Measurements from ENCODE around the gene ACTRT2. TPM values are rescaled to one million over a fixed set of nuclear protein-coding genes. Genes with fewer than 3 reads are reported as not detected.

Gene ACTRT2
- polyA plus RNA-seq, 1 of the 3 experiments (the other 2 are of a cell fraction), result not detected

DNA sequence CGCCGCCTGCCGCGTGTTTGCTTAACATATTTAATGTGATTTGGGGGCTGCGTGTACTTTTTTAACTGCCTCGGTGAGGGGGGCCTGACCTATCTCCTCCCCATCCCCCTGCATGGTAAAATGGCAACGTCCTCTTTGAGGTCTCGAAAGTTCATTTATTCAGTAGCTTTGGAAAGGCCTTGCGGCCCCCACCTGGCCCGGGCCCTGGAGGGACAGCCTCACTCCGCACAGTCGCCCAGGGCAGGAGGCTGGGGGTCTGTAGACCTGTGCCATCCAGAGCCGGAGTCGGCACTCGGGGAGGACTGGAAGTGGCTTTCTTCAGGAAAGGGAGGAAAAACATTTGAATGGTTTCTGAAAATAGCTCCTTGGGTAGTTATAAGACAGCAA is 38.0 kb upstream of the ACTRT2 start:
- 16% methylated on average over 12 of the region's 15 CpGs for WGBS (ENCODE audit: low lambda C conversion rate)

DNA sequence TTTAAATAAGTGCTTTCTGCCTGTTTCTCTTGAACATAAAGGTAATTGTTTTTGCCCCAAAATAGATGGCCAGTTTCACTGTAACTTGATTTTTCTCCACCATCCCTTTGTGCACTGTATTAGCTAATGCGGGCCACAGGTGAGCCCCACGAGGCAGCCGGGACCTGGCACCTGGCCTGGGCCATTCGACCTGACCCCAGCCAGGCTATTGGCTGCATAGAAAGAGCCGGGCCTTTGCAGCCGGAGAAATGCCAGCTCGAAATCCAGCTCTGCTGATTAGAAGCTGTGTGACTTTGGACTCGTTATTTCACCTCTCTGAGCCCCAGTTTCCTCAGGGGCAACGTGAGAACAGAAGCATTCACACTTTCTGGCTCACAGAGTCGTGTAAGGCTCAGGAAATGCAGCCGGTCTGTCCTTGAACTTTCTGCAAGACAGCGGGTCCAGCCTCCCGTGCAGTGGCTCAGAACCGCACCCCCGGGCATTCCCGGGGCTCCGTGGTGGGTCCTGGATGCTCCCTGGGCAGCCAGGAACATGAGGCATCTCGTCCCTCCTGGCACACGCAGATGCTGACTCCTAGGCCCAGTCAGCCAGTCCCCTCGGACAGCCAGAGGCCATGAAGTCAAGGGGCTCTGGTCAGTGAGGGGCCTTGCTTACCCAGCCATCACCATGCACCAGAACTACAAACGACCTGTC is 37.4 kb upstream of the ACTRT2 start:
- no peaks in the 10 kb centered on the region for H3K36me3 ChIP-seq (replicated peaks in 1 of 2; ENCODE audit: control insufficient read depth in 1 of 2, insufficient read depth in 2 of 2, low read length in 1 of 2)
- H3K9me2 ChIP-seq, result no peaks in the 10 kb centered on the region
- H3F3A ChIP-seq (replicated peaks; ENCODE audit: insufficient read depth), result no peaks in the 10 kb centered on the region
- no peak overlapping the region for H3K9ac ChIP-seq
- CTCF ChIA-PET, result no interaction called here
- no peak overlapping the region for H3K4me3 ChIP-seq (ENCODE audit: low read depth in 2 of 2, low read length in 1 of 2)
- H2AFZ ChIP-seq (ENCODE audit: low read depth), result no peak overlapping the region
- no peaks in the 10 kb centered on the region for H3K27me3 ChIP-seq (ENCODE audit: insufficient read depth)
- WGBS (ENCODE audit: low lambda C conversion rate), result 11% methylated on average over 12 of the region's 21 CpGs
- no peak overlapping the region for H3K4me2 ChIP-seq
- no peaks in the 10 kb centered on the region for H3K9me3 ChIP-seq
- H3K4me1 ChIP-seq (ENCODE audit: control insufficient read depth in 1 of 2, insufficient read depth in 2 of 2, low read depth in 1 of 2, low read length in 1 of 2), result no peaks in the 10 kb centered on the region
- no peak for DNase-seq
- POLR2A ChIA-PET, result no interaction called here
- H4K20me1 ChIP-seq (ENCODE audit: insufficient read depth), result no peaks in the 10 kb centered on the region
- H3K79me2 ChIP-seq (ENCODE audit: insufficient read depth), result no peaks in the 10 kb centered on the region
- H3K27ac ChIP-seq (ENCODE audit: low read depth in 2 of 2, low read length in 1 of 2), result no peak overlapping the region
- TF ChIP-seq MEF2A (IDR thresholded peaks at IDR 0.05; ENCODE audit: borderline replicate concordance, low read depth) (no peak), SMC3 (IDR thresholded peaks at IDR 0.05; ENCODE audit: low read depth, low read length) (no peak), POLR2AphosphoS5 (IDR thresholded peaks at IDR 0.05; ENCODE audit: low read depth, low read length) (no peak), ELF1 (IDR thresholded peaks at IDR 0.05) (no peak), EP300 (IDR thresholded peaks at IDR 0.05; ENCODE audit: borderline replicate concordance in 1 of 2, low read depth in 1 of 2, low read length in 1 of 2) (no peak), FOXM1 (IDR thresholded peaks at IDR 0.05; ENCODE audit: low read depth) (no peak), RFX5 (IDR thresholded peaks at IDR 0.05; ENCODE audit: low read length) (no peak), TAF1 (IDR thresholded peaks at IDR 0.05; ENCODE audit: borderline replicate concordance, low read depth, low read length) (no peak), NFIC (IDR thresholded peaks at IDR 0.05; ENCODE audit: borderline replicate concordance) (no peak), GABPA (IDR thresholded peaks at IDR 0.05; ENCODE audit: low read depth) (no peak)
- TF ChIP-seq, protein P1, sequence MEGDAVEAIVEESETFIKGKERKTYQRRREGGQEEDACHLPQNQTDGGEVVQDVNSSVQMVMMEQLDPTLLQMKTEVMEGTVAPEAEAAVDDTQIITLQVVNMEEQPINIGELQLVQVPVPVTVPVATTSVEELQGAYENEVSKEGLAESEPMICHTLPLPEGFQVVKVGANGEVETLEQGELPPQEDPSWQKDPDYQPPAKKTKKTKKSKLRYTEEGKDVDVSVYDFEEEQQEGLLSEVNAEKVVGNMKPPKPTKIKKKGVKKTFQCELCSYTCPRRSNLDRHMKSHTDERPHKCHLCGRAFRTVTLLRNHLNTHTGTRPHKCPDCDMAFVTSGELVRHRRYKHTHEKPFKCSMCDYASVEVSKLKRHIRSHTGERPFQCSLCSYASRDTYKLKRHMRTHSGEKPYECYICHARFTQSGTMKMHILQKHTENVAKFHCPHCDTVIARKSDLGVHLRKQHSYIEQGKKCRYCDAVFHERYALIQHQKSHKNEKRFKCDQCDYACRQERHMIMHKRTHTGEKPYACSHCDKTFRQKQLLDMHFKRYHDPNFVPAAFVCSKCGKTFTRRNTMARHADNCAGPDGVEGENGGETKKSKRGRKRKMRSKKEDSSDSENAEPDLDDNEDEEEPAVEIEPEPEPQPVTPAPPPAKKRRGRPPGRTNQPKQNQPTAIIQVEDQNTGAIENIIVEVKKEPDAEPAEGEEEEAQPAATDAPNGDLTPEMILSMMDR (IDR thresholded peaks at IDR 0.05), result no peak
- TF ChIP-seq, protein P2, sequence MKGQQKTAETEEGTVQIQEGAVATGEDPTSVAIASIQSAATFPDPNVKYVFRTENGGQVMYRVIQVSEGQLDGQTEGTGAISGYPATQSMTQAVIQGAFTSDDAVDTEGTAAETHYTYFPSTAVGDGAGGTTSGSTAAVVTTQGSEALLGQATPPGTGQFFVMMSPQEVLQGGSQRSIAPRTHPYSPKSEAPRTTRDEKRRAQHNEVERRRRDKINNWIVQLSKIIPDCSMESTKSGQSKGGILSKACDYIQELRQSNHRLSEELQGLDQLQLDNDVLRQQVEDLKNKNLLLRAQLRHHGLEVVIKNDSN (IDR thresholded peaks at IDR 0.05; ENCODE audit: borderline replicate concordance, low read depth), result no peak
- TF ChIP-seq, protein P3, sequence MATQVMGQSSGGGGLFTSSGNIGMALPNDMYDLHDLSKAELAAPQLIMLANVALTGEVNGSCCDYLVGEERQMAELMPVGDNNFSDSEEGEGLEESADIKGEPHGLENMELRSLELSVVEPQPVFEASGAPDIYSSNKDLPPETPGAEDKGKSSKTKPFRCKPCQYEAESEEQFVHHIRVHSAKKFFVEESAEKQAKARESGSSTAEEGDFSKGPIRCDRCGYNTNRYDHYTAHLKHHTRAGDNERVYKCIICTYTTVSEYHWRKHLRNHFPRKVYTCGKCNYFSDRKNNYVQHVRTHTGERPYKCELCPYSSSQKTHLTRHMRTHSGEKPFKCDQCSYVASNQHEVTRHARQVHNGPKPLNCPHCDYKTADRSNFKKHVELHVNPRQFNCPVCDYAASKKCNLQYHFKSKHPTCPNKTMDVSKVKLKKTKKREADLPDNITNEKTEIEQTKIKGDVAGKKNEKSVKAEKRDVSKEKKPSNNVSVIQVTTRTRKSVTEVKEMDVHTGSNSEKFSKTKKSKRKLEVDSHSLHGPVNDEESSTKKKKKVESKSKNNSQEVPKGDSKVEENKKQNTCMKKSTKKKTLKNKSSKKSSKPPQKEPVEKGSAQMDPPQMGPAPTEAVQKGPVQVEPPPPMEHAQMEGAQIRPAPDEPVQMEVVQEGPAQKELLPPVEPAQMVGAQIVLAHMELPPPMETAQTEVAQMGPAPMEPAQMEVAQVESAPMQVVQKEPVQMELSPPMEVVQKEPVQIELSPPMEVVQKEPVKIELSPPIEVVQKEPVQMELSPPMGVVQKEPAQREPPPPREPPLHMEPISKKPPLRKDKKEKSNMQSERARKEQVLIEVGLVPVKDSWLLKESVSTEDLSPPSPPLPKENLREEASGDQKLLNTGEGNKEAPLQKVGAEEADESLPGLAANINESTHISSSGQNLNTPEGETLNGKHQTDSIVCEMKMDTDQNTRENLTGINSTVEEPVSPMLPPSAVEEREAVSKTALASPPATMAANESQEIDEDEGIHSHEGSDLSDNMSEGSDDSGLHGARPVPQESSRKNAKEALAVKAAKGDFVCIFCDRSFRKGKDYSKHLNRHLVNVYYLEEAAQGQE (IDR thresholded peaks at IDR 0.05; ENCODE audit: low read depth, low read length), result no peak
- TF ChIP-seq, protein P4, sequence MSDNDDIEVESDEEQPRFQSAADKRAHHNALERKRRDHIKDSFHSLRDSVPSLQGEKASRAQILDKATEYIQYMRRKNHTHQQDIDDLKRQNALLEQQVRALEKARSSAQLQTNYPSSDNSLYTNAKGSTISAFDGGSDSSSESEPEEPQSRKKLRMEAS (IDR thresholded peaks at IDR 0.05; ENCODE audit: low read depth), result no peak
- TF ChIP-seq, protein P5, sequence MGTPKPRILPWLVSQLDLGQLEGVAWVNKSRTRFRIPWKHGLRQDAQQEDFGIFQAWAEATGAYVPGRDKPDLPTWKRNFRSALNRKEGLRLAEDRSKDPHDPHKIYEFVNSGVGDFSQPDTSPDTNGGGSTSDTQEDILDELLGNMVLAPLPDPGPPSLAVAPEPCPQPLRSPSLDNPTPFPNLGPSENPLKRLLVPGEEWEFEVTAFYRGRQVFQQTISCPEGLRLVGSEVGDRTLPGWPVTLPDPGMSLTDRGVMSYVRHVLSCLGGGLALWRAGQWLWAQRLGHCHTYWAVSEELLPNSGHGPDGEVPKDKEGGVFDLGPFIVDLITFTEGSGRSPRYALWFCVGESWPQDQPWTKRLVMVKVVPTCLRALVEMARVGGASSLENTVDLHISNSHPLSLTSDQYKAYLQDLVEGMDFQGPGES (IDR thresholded peaks at IDR 0.05; ENCODE audit: low read depth, low read length), result no peak

More for the DNA sequence above, 38.0 kb upstream of the ACTRT2 start:
- H3K4me2 ChIP-seq, result no peak overlapping the region
- ChIA-PET POLR2A (no interaction called here), CTCF (no interaction called here)
- H3K9me3 ChIP-seq, result no peaks in the 10 kb centered on the region
- H3F3A ChIP-seq (replicated peaks; ENCODE audit: insufficient read depth), result no peaks in the 10 kb centered on the region
- no peaks in the 10 kb centered on the region for H3K36me3 ChIP-seq (replicated peaks in 1 of 2; ENCODE audit: control insufficient read depth in 1 of 2, insufficient read depth in 2 of 2, low read length in 1 of 2)
- no peak overlapping the region for H3K4me3 ChIP-seq (ENCODE audit: low read depth in 2 of 2, low read length in 1 of 2)
- H3K4me1 ChIP-seq (ENCODE audit: control insufficient read depth in 1 of 2, insufficient read depth in 2 of 2, low read depth in 1 of 2, low read length in 1 of 2), result no peaks in the 10 kb centered on the region
- no peaks in the 10 kb centered on the region for H3K79me2 ChIP-seq (ENCODE audit: insufficient read depth)
- no peaks in the 10 kb centered on the region for H4K20me1 ChIP-seq (ENCODE audit: insufficient read depth)
- no peaks in the 10 kb centered on the region for H3K27me3 ChIP-seq (ENCODE audit: insufficient read depth)
- H3K27ac ChIP-seq (ENCODE audit: low read depth in 2 of 2, low read length in 1 of 2), result no peak overlapping the region
- DNase-seq, result no peak
- TF ChIP-seq, protein P6, sequence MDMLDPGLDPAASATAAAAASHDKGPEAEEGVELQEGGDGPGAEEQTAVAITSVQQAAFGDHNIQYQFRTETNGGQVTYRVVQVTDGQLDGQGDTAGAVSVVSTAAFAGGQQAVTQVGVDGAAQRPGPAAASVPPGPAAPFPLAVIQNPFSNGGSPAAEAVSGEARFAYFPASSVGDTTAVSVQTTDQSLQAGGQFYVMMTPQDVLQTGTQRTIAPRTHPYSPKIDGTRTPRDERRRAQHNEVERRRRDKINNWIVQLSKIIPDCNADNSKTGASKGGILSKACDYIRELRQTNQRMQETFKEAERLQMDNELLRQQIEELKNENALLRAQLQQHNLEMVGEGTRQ (IDR thresholded peaks at IDR 0.05; ENCODE audit: borderline replicate concordance, low read depth, low read length), result no peak
- no peak for TF ChIP-seq MEF2A (IDR thresholded peaks at IDR 0.05; ENCODE audit: borderline replicate concordance, low read depth)
- TF ChIP-seq NFIC (IDR thresholded peaks at IDR 0.05; ENCODE audit: borderline replicate concordance), result no peak
- no peak for TF ChIP-seq FOXM1 (IDR thresholded peaks at IDR 0.05; ENCODE audit: low read depth)
- TF ChIP-seq SMC3 (IDR thresholded peaks at IDR 0.05; ENCODE audit: low read depth, low read length), result no peak
- TF ChIP-seq JUND (IDR thresholded peaks at IDR 0.05), result no peak
- TF ChIP-seq TEAD4 (IDR thresholded peaks at IDR 0.05; ENCODE audit: borderline replicate concordance, insufficient read depth), result no peak
- TF ChIP-seq POLR2AphosphoS5 (IDR thresholded peaks at IDR 0.05; ENCODE audit: low read depth, low read length), result no peak
- no peak for TF ChIP-seq EP300 (IDR thresholded peaks at IDR 0.05; ENCODE audit: borderline replicate concordance in 1 of 2, low read depth in 1 of 2, low read length in 1 of 2)
- no peaks in the 10 kb centered on the region for H3K9me2 ChIP-seq
- H2AFZ ChIP-seq (ENCODE audit: low read depth), result no peak overlapping the region
- no peak overlapping the region for H3K9ac ChIP-seq

Data from SK-N-SH (cell line).